Muscle of back (tissue), 13 donors: ENCODE measurements around the gene ZNF714. TPM values are rescaled to one million over a fixed set of nuclear protein-coding genes. Genes with fewer than 3 reads are reported as not detected.

Experiments used
- DNase-seq, 3 donors: peaks; one replicate each; pipeline versions ENCODE4 v3.0.0 to v3.0.0-alpha.2; 2013
- long read RNA-seq, 9 donors: transcript quantifications; one replicate each; lab custom pipeline, GENCODE V29; 2026
- polyA plus RNA-seq, 10 donors: library from polyadenylated mRNA; unstranded; fragments of 120-200 nt; gene quantifications; one replicate each; pipeline ENCODE4 v1.2.1, GENCODE V29; 2013; ENCODE audit not compliant: insufficient read length in 10 of 10

Gene ZNF714
- polyA plus RNA-seq: 10 to 100 TPM in 4 of 10 donors, 1 to 10 TPM in 6; 4.4 to 12.6 (median 9.7) TPM
- long read RNA-seq, donor 1, full-length matches to known transcripts: 1 of 1 reads
- long read RNA-seq, donor 1, partial matches to known transcripts: 0 of 1 reads
- long read RNA-seq, donor 1, other reads (novel, unspliced or antisense): 0 of 1 reads
- long read RNA-seq, donor 2: 0 reads
- long read RNA-seq, donor 3: 0 reads
- long read RNA-seq, donor 4, partial matches to known transcripts: 0 of 1 reads
- long read RNA-seq, donor 4, other reads (novel, unspliced or antisense): 0 of 1 reads
- long read RNA-seq, donor 5: 0 reads
- long read RNA-seq, donor 6: 0 reads
- long read RNA-seq, donor 7: 0 reads
- long read RNA-seq, donor 8: 0 reads
- long read RNA-seq, donor 9: 0 reads

GRCh38 chr19:21082011-21082975, at the start of gene ZNF714:
ZNF714 (plus strand) TSS chr19:21082203; CDS start chr19:21098269, 16,066 bp downstream.
- peak; percentile 86 to 95 (median 93) for DNase-seq

DNA sequence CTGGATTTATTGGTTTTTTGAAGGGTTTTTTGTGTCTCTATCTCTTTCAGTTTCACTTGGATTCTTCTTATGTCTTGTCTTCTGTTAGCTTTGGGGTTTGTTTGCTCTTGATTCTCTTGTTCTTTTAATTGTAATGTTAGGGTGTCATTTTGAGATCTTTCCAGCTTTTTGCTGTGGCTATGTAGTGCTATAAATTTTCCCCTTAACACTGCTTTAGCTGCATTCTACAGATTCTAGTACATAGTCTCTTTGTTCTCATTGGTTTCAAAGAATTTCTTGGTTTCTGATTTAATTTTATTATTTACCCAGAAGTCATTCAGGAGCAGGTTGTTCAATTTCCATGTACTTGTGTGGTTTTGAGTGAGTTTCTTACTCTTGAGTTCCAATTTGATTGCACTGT, 37.0 kb upstream of the ZNF714 start:
- DNase-seq: no peak

DNA sequence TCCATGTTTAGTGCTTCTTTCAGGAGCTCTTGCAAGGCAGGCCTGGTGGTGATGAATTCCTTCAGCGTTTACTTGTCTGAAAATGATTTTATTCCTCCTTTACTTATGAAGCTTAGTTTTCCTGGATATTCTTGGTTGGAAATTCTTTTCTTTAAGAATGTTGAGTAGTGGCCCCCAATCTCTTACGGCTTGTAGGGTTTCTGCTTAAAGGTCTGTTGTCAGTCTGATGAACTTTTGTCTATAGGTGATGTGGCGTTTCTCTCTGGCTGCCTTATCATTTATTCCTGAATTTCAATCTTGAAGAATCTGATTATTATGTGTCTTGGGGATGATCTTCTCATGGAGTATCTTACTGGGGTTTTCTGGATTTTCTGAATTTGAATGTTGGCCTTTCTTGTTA, 35.5 kb upstream of the ZNF714 start:
- DNase-seq: no peak

- no peak for DNase-seq
Measured at GRCh38 chr19:21047716-21048115, 34.3 kb upstream of the ZNF714 start.

GRCh38 chr19:21052902-21053301, 29.1 kb upstream of the ZNF714 start:
- no peak for DNase-seq

GRCh38 chr19:21065336-21065735, 16.7 kb upstream of the ZNF714 start:
- no peak for DNase-seq

DNA sequence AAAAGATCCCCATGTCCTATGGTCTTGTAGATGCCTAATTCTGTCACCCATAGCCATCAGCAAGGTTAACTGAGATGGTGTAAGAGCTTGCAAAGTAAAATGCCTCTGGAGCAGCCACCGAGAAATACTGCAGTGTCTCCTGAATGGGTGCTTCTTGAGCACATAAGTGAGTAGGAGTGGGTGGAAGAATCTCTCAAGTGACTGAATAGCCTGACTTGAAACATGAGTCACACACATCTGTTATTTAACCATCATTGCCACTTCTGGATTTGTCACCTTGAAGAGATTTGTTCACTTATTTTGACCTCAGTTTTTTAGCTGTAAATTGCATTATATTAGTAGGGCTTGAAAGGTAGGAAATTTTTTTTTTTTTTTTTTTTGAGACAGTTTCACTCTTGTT, 2.3 kb downstream of the ZNF714 start:
- no peak for DNase-seq

GRCh38 chr19:21087871-21088270, 5.9 kb downstream of the ZNF714 start:
- no peak for DNase-seq

- DNase-seq: no peak
Measured at GRCh38 chr19:21092109-21092508, 10.1 kb downstream of the ZNF714 start.

- DNase-seq: no peak
Measured at GRCh38 chr19:21094347-21095025, 12.5 kb downstream of the ZNF714 start.

- no peak for DNase-seq
Measured at GRCh38 chr19:21098291-21098690, 16.3 kb downstream of the ZNF714 start.

- DNase-seq: no peak
Measured at GRCh38 chr19:21101521-21102242, 19.7 kb downstream of the ZNF714 start.

- no peak for DNase-seq
Measured at GRCh38 chr19:21109116-21109515, 27.1 kb downstream of the ZNF714 start.

DNA sequence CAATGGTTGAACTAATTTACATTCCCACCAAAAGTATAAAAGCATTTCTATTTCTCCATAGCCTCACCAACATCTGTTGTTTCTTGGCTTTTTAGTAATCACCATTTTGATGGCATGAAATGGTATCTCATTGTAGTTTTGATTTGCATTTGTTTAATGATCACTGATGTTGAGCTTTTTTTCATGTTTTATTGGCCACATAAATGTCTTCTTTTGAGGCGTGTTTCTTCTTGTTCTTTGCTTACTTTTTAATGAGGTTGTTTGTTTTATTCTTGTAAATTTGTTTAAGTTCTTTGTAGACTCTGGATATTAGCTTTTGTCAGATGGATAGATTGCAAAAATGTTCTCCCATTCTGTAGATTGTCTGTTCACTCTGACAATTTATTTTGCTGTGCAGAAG, 28.2 kb downstream of the ZNF714 start:
- DNase-seq: no peak

DNA sequence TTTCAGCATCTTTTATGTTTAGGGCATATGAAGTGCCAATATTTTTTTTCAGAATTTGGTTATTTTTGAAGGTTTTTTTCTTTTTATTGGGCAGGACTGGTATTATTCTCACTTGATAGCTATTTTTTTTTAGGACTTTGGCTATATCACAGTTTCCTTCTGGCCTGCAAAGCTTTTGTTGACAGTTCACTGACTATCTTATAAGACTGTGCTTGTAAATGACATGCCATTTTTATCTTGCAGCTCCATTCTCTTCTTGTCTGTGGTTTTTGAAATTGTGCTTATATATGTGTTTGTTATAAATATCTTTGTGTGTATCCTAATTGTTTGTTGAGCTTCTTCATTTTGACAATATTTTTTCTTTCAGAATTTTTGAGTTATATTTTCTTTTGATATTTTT, 33.4 kb downstream of the ZNF714 start:
- no peak for DNase-seq

DNA sequence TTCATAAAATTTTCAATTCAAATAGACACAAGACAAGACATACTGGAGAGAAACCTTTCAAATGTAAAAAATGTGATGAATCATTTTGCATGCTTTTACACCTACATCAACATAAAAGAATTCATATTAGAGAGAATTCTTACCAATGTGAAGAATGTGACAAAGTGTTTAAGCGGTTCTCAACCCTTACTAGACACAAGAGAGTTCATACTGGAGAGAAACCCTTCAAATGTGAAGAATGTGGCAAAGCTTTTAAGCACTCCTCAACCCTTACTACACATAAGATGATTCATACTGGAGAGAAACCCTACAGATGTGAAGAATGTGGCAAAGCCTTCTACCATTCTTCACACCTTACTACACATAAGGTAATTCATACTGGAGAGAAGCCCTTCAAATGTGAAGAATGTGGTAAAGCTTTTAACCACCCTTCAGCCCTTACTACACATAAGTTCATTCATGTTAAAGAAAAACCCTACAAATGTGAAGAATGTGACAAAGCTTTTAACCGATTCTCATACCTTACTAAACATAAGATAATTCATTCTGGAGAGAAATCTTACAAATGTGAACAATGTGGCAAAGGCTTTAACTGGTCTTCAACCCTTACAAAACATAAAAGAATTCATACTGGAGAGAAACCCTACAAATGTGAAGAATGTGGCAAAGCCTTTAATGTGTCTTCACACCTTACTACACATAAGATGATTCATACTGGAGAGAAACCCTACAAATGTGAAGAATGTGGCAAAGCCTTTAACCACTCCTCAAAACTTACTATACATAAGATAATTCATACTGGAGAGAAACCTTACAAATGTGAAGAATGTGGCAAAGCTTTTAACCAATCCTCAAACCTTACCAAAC, 35.3 kb downstream of the ZNF714 start:
- no peak for DNase-seq

DNA sequence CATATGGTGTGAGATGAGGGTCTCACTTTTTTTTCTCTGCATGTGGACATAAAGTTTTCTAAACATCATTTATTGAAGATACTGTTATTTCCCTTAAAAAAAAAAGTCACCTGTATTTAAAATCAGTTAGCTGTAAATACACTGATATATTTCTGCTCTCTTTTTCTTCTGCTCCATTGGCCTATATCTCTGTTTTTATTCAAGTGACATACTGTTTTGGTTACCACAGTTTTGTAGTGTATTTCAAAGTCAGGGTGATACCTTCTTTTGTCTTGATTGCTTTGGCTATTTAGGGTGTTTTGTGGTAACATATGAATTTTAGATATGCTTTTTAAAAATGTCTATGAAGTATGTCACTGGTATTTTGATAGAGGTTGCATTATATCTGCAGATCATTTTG, 44.1 kb downstream of the ZNF714 start:
- DNase-seq: no peak

GRCh38 chr19:21127001-21127400, 45.0 kb downstream of the ZNF714 start:
- DNase-seq: no peak

GRCh38 chr19:21127898-21128297, 45.9 kb downstream of the ZNF714 start:
- DNase-seq: no peak

- no peak for DNase-seq
Measured at GRCh38 chr19:21128901-21129698, 47.1 kb downstream of the ZNF714 start.
